Measurements from ENCODE around the gene ARAP2.
A peak's percentile ranks its signal among the peaks of the same experiment; 100 is the strongest.
"Not testable (repeated sequence)": the region's sequence is repeated elsewhere in the genome, so short reads cannot be mapped to it uniquely, and the experiment has no call there.

The ARAP2 gene

GRCh38 chr4:36198068-36198808, 46.1 kb downstream of the ARAP2 start:
- no peak for DNase-seq
- in situ Hi-C loops (cut with HindIII; ENCODE audit: low pct_ligation_motif_present, low pct_unique_long_range_greater_than_20kb, low sequenced_read_pairs): no loop called here

DNA sequence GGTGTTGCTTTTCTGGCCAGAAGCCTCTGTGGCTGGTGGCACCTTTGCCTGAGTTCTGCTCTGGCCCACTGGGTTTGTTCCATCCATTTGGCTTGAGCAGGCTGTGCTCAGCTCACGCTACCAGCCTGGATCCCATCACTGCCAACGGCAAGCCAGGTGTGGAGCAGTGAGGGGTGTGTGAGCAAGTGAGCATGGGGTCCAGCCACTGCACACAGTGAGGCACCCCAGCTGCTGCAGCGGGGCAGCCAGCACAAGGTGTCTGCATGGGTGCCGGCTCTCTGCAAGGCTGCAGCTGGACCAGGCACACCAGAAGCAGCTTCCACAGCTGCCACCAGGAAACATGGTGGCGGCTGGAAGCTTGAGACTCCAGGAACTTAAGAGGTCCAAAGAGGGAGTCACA, 46.8 kb downstream of the ARAP2 start:
- no peak for DNase-seq
- in situ Hi-C loops (cut with HindIII; ENCODE audit: low pct_ligation_motif_present, low pct_unique_long_range_greater_than_20kb, low sequenced_read_pairs): no loop called here

GRCh38 chr4:36196145-36196913, 48.0 kb downstream of the ARAP2 start:
- DNase-seq: no peak
- in situ Hi-C loops (cut with HindIII; ENCODE audit: low pct_ligation_motif_present, low pct_unique_long_range_greater_than_20kb, low sequenced_read_pairs): no loop called here

DNA sequence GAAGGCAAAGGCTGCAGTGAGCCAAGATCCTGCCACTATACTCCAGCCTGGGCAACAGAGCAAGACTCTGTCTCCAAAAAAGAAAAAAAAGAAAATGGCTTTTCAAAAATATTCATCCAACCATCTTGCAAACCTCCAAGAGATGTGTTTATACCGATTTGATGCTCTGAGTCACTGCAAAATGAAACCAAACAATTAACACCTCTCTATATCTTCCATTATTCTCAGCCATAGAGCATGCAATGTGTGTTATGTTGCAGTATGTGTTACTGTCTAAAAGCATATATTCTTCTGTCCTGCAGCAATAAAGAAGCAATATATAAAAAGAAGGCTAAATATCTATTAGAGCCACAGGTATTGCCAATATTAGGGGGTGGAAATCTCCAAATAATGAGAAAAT, 51.4 kb downstream of the ARAP2 start:
- in situ Hi-C loops (cut with HindIII; ENCODE audit: low pct_ligation_motif_present, low pct_unique_long_range_greater_than_20kb, low sequenced_read_pairs): no loop called here
- DNase-seq: no peak

- in situ Hi-C loops (cut with HindIII; ENCODE audit: low pct_ligation_motif_present, low pct_unique_long_range_greater_than_20kb, low sequenced_read_pairs): no loop called here
- no peak for DNase-seq
These were observed 54.6 kb downstream of the ARAP2 start for GRCh38 chr4:36189511-36190226.

DNA sequence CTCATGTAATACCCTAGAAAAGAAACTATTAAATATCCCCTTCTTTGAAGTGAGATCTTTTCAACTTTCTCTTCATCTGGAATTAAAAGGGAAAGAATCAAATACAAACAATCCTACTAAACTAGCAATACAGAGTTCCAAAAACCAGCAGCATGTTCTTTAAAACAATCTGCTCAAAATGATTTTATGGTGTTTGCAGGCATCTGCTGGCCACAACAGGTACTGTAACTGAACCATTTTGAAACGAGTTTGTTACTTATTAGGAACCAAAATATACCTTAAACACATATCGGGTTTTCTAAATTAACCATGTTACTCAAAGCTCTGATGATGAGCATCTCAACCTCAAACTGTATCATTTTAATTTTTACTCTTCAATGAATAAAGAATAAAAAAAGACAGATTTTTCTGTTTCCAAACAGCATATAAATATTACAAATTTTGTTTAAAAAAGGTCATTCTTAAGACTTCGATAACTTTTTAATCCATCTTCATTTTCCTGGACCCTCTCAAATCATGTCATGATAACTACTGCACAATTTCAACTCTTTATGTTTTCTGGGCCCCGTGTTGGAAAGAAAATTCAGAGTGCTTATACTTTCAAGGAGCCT, 56.5 kb downstream of the ARAP2 start:
- in situ Hi-C loops (cut with HindIII; ENCODE audit: low pct_ligation_motif_present, low pct_unique_long_range_greater_than_20kb, low sequenced_read_pairs): no loop called here
- peak; percentile 20 for DNase-seq

DNA sequence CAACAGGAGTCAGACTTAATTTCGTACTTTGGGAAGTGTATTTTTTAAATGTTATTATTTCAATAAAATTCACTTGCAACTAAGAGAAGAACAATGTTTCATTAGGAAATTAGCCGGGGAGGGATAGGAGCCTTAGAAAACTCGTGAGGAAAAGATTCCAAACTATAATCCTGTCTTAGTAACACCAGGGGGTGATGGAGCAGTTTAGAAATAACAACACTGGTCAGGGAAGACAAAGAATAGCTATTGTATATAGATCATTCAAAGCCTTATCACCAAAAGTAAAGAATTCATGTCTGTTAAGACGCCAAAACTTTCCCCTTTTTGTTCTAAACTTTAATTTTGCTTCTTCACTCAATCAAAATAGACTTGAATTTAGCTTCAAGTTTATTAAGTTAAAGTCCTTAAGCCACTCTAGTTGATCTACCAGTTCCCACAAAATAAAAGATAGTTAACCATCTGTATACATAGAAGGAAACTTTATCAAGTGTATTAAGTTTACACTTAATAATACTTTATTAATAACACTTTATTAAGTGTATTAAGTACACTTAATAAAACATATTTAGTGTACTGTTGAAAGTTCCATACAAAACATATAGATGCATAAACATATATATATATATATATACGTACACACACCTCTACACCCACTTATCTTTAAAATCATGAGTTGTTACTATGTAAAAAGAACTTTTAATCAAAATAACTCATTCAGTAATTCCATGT, 60.5 kb downstream of the ARAP2 start:
- in situ Hi-C loops (cut with HindIII; ENCODE audit: low pct_ligation_motif_present, low pct_unique_long_range_greater_than_20kb, low sequenced_read_pairs): no loop called here

DNA sequence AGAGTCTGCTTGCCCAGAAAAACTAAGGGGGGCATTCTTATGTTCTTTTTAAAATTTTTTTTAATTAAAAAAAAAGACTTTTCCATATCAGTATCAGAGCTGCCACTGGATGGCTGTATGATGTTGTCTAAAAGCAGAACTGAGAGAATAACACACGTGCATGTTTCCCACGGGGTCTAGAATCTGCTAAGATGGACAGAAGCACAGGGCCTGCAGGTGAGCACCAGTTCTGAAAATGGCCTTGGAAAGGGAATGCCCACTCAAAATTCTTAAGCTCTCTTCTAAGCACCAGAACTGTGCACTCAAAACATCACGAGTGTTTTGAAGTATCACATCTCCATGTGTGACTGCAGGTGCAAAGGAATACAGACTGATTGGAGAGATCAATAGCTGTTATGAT, 61.1 kb downstream of the ARAP2 start:
- in situ Hi-C loops (cut with HindIII; ENCODE audit: low pct_ligation_motif_present, low pct_unique_long_range_greater_than_20kb, low sequenced_read_pairs): no loop called here
- no peak for DNase-seq

More for the DNA sequence above, 60.5 kb downstream of the ARAP2 start:
- DNase-seq: no peak

DNA sequence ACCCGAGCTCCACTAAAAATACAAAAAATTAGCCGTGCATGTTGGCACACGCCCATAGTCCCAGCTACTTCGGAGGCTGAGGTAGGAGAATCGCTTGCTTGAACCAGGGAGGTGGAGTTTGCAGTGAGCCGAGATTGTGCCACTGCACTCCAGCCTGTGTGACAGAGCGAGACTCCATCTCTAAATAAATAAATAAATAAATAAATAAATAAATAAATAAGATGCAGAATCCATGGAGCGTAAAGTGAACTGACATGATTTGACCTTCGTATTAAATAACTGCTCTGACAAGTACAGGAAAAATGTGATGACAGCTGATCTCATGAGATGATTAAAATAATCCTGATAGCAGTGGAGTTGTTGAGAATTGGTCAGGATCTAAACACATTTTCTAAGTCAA, 62.0 kb downstream of the ARAP2 start:
- in situ Hi-C loops (cut with HindIII; ENCODE audit: low pct_ligation_motif_present, low pct_unique_long_range_greater_than_20kb, low sequenced_read_pairs): not testable (repeated sequence)

DNA sequence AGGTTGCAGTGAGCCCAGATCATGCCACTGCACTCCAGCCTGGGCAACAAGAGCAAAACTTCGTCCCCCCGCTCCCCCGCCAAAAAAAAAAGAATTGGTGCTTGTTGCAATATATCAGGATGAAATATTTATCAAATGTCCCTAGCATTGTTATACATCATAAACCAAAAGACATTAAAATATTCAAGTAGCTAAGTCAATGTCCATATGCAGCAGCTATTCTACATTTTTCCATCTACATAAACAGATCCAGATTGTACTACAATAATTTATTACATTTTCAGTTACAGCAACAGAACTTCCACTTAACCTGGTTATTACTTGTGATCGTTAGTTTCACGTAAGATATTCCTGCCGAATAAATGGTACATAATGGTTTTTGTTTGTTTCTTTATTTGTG, 64.1 kb downstream of the ARAP2 start:
- in situ Hi-C loops (cut with HindIII; ENCODE audit: low pct_ligation_motif_present, low pct_unique_long_range_greater_than_20kb, low sequenced_read_pairs): no loop called here
- no peak for DNase-seq

More for the DNA sequence above, 62.0 kb downstream of the ARAP2 start:
- DNase-seq: not testable (repeated sequence)

DNA sequence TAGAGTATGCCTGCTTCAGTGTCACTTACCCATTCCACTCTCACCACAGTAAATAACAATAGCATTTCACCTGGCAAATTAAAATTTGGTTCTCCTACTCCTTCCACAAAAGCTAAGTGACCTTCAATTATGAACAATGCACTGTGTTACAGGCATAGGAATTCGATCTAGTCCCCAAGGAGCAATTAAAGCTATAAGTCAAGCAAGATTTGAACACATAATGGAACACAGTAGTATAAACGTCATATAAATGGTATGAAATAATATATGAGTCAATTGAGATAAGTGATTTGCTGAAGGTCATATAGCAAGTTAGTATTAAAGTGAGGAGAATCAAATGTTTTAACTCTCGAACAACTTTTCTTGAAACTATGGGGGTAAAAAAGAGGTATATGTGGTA, 65.8 kb downstream of the ARAP2 start:
- in situ Hi-C loops (cut with HindIII; ENCODE audit: low pct_ligation_motif_present, low pct_unique_long_range_greater_than_20kb, low sequenced_read_pairs): no loop called here
- DNase-seq: no peak

DNA sequence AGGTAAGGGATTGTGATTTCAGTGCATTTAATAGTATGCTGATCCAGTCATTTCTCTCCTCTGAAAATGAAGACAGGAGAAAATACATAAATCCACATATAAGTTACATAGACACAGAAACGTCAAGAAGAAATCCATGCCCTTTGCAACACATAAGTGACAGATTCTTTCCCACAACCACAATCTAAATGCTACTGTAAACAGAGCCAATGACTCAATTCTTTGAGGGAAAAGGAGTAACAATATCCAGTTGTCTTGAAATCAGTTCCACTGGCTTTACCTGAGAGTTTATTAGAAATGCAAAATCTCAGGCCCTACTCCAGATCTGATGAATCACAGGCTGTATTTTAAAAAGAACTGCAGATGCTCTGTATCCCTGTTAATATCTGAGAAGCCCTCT, 66.4 kb downstream of the ARAP2 start:
- no peak for DNase-seq
- in situ Hi-C loops (cut with HindIII; ENCODE audit: low pct_ligation_motif_present, low pct_unique_long_range_greater_than_20kb, low sequenced_read_pairs): no loop called here

- no peak for DNase-seq
- in situ Hi-C loops (cut with HindIII; ENCODE audit: low pct_ligation_motif_present, low pct_unique_long_range_greater_than_20kb, low sequenced_read_pairs): no loop called here
These were observed 69.7 kb downstream of the ARAP2 start for GRCh38 chr4:36174570-36174969.

GRCh38 chr4:36173905-36174304, 70.4 kb downstream of the ARAP2 start:
- DNase-seq: no peak

GRCh38 chr4:36172656-36173055, 71.7 kb downstream of the ARAP2 start:
- DNase-seq: no peak
- in situ Hi-C loops (cut with HindIII; ENCODE audit: low pct_ligation_motif_present, low pct_unique_long_range_greater_than_20kb, low sequenced_read_pairs): no loop called here

More at GRCh38 chr4:36173905-36174304, 70.4 kb downstream of the ARAP2 start:
- in situ Hi-C loops (cut with HindIII; ENCODE audit: low pct_ligation_motif_present, low pct_unique_long_range_greater_than_20kb, low sequenced_read_pairs): no loop called here

- in situ Hi-C loops (cut with HindIII; ENCODE audit: low pct_ligation_motif_present, low pct_unique_long_range_greater_than_20kb, low sequenced_read_pairs): no loop called here
- no peak for DNase-seq
These were observed 76.0 kb downstream of the ARAP2 start for GRCh38 chr4:36168127-36168878.

- in situ Hi-C loops (cut with HindIII; ENCODE audit: low pct_ligation_motif_present, low pct_unique_long_range_greater_than_20kb, low sequenced_read_pairs): no loop called here
- peak; percentile 29 for DNase-seq
These were observed 78.7 kb downstream of the ARAP2 start for GRCh38 chr4:36165631-36166005.
